MV-4-11 (cell line): ENCODE measurements around the gene PCDHGB4.
A peak's percentile ranks its signal among the peaks of the same experiment; 100 is the strongest.
"Not testable (repeated sequence)": the region's sequence is repeated elsewhere in the genome, so short reads cannot be mapped to it uniquely, and the experiment has no call there.

Source experiments
- DNase-seq: peaks from one replicate; lab custom pipeline; 2025; lab: John Stamatoyannopoulos, UW

PCDHGB4 gene

GRCh38 chr5:141430332-141431113, 43.0 kb downstream of the PCDHGB4 start, which contains the start of gene PCDHGA12:
Gene PCDHGA12, plus strand, starts transcription at chr5:141430507. Its CDS starts 253 bp downstream, at chr5:141430760.
- peak; percentile 12 for DNase-seq

- no peak for DNase-seq
Measured at GRCh38 chr5:141431286-141431685, 43.8 kb downstream of the PCDHGB4 start.

- DNase-seq, result not testable (repeated sequence)
Measured at GRCh38 chr5:141432308-141432707, 44.8 kb downstream of the PCDHGB4 start.

GRCh38 chr5:141432726-141433125, 45.2 kb downstream of the PCDHGB4 start:
- DNase-seq, result not testable (repeated sequence)

- DNase-seq, result no peak
Measured at GRCh38 chr5:141434006-141434405, 46.5 kb downstream of the PCDHGB4 start.

- DNase-seq, result no peak
Measured at GRCh38 chr5:141437221-141437620, 49.7 kb downstream of the PCDHGB4 start.

GRCh38 chr5:141439411-141440141, 52.1 kb downstream of the PCDHGB4 start:
- DNase-seq, result no peak
